HepG2 (cell line): ENCODE results near the gene IRF2. TPM values are rescaled to one million over a fixed set of nuclear protein-coding genes. Genes with fewer than 3 reads are reported as not detected.

ENCODE experiments used
- HNF4A ChIP-seq: sonication (generic); formaldehyde crosslinking; IDR thresholded peaks from 2 replicates; pipeline ENCODE4 v1.4.0; 2020; ENCODE audit warnings: missing genetic modification reagents
- HOMEZ ChIP-seq: IDR thresholded peaks from 2 replicates; pipeline ENCODE4 v1.6.1; 2016; ENCODE audit warnings: low read depth
- IKZF1 ChIP-seq: fragments of 450-650 bp; IDR thresholded peaks from 2 replicates; pipeline ENCODE4 v1.7.1; 2016
- KAT8 ChIP-seq: IDR thresholded peaks from 2 replicates; pipeline ENCODE4 v1.6.1; 2016; ENCODE audit warnings: missing genetic modification reagents, missing compliant biosample characterization
- KDM5A ChIP-seq: fragments of 200-600 bp; sonication (generic); IDR thresholded peaks from 2 replicates; pipeline ENCODE4 v1.7.0; 2018; ENCODE audit warnings: antibody characterized with exemption, mild to moderate bottlenecking, low read length, borderline replicate concordance
- MYC ChIP-seq: sonication (generic); formaldehyde crosslinking; IDR thresholded peaks from 2 replicates; pipeline ENCODE4 v1.9.0; 2021; ENCODE audit warnings: missing genetic modification reagents, borderline replicate concordance
- PHF8 ChIP-seq: sonication (generic); formaldehyde crosslinking; IDR thresholded peaks from 2 replicates; pipeline ENCODE4 v1.5.0; 2020; ENCODE audit warnings: missing genetic modification reagents
- POGK ChIP-seq: sonication (generic); formaldehyde crosslinking; conservative IDR thresholded peaks from 2 replicates; pipeline ENCODE4 v1.8.0; 2022; ENCODE audit warnings: mild to moderate bottlenecking, moderate library complexity, missing genetic modification reagents
- RAD51 ChIP-seq: fragments of 450-650 bp; IDR thresholded peaks from 2 replicates; pipeline ENCODE4 v1.6.1; 2016; ENCODE audit warnings: borderline replicate concordance
- TMF1 ChIP-seq: sonication (generic); formaldehyde crosslinking; IDR thresholded peaks from 2 replicates; pipeline ENCODE4 v1.8.1; 2022; ENCODE audit warnings: low read depth, missing genetic modification reagents
- ZBTB44 ChIP-seq: sonication (generic); formaldehyde crosslinking; IDR thresholded peaks from 2 replicates; pipeline ENCODE4 v1.4.0; 2020; ENCODE audit warnings: missing genetic modification reagents
- ZBTB8A ChIP-seq: sonication (generic); formaldehyde crosslinking; IDR thresholded peaks from 2 replicates; pipeline ENCODE4 v1.4.0; 2020; ENCODE audit warnings: mild to moderate bottlenecking, low read depth, missing genetic modification reagents, borderline replicate concordance
- ZNF20 ChIP-seq: sonication (generic); formaldehyde crosslinking; IDR thresholded peaks from 2 replicates; pipeline ENCODE4 v1.4.0; 2020; ENCODE audit warnings: mild to moderate bottlenecking, moderate library complexity, missing genetic modification reagents
- ZNF205 ChIP-seq: IDR thresholded peaks from 2 replicates; pipeline ENCODE4 v1.6.1; 2018; ENCODE audit warnings: missing biosample characterization, missing genetic modification reagents
- ZNF234 ChIP-seq: sonication (generic); formaldehyde crosslinking; conservative IDR thresholded peaks from 2 replicates; pipeline ENCODE4 v1.5.1; 2020; ENCODE audit warnings: mild to moderate bottlenecking, missing genetic modification reagents
- ZNF264 ChIP-seq: sonication (generic); formaldehyde crosslinking; IDR thresholded peaks from 2 replicates; pipeline ENCODE4 v1.4.0; 2020; ENCODE audit warnings: missing genetic modification reagents
- ZNF512B ChIP-seq: sonication (generic); formaldehyde crosslinking; IDR thresholded peaks from 2 replicates; pipeline ENCODE4 v1.5.1; 2020; ENCODE audit warnings: missing genetic modification reagents, mild to moderate bottlenecking, borderline replicate concordance
- ZNF577 ChIP-seq: sonication (generic); formaldehyde crosslinking; IDR thresholded peaks from 2 replicates; pipeline ENCODE4 v1.4.0; 2020; ENCODE audit warnings: mild to moderate bottlenecking, low read depth, missing genetic modification reagents, borderline replicate concordance
- ZNF672 ChIP-seq: sonication (generic); formaldehyde crosslinking; IDR thresholded peaks from 2 replicates; pipeline ENCODE4 v1.8.1; 2022; ENCODE audit warnings: missing genetic modification reagents
- ZNF746 ChIP-seq: sonication (generic); formaldehyde crosslinking; IDR thresholded peaks from 2 replicates; pipeline ENCODE4 v1.8.0; 2022; ENCODE audit warnings: mild to moderate bottlenecking, missing genetic modification reagents
- ZSCAN22 ChIP-seq: sonication (generic); formaldehyde crosslinking; IDR thresholded peaks from 2 replicates; pipeline ENCODE4 v1.4.0; 2020; ENCODE audit warnings: mild to moderate bottlenecking, missing genetic modification reagents
- polyA plus RNA-seq, 8 experiments: library from polyadenylated mRNA; depleted of rRNA in 3 of 8; stranded (reverse) in 7 of 8; unstranded in 1 of 8; fragments of >200 nt; fragmentation: Illumina TruSeq in 4 of 8; extraction: Trizol in 4 of 8; gene quantifications; 2 replicates each; pipeline versions ENCODE4 v1.2.1 to v1.2.3, GENCODE V29; 2011 to 2016; ENCODE audit warnings: low read depth in 4 of 8, missing spikeins in 1 of 8, mixed read lengths in 1 of 8; ENCODE audit not compliant: insufficient read depth in 1 of 8
- total RNA-seq, 5 experiments: library from RNA; depleted of rRNA; stranded (reverse); fragments of >200 nt; fragmentation: Illumina TruSeq; extraction: Trizol; gene quantifications; 2 replicates each; pipeline ENCODE4 v1.2.3, GENCODE V29; 2016; ENCODE audit warnings: low read depth in 1 of 5
- TF ChIP-seq, protein P1 (sequence below): sonication (generic); formaldehyde crosslinking; conservative IDR thresholded peaks from 2 replicates; pipeline ENCODE4 v1.4.0; 2020; ENCODE audit warnings: missing genetic modification reagents

Gene IRF2
- total and polyA plus RNA-seq, 2 of the 13 experiments (the other 11 are each of a cell fraction or from before 2014, with no cell fraction given): 15.5 to 28.8 TPM

- TF ChIP-seq, protein P1, sequence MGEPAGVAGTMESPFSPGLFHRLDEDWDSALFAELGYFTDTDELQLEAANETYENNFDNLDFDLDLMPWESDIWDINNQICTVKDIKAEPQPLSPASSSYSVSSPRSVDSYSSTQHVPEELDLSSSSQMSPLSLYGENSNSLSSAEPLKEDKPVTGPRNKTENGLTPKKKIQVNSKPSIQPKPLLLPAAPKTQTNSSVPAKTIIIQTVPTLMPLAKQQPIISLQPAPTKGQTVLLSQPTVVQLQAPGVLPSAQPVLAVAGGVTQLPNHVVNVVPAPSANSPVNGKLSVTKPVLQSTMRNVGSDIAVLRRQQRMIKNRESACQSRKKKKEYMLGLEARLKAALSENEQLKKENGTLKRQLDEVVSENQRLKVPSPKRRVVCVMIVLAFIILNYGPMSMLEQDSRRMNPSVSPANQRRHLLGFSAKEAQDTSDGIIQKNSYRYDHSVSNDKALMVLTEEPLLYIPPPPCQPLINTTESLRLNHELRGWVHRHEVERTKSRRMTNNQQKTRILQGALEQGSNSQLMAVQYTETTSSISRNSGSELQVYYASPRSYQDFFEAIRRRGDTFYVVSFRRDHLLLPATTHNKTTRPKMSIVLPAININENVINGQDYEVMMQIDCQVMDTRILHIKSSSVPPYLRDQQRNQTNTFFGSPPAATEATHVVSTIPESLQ (CRISPR knock-in tag): no peak
- TF ChIP-seq ZNF672 (no peak), HOMEZ (CRISPR knock-in tag) (peak; percentile 87; the same call in 1 of the 2 replicates), ZNF205 (CRISPR knock-in tag) (no peak), ZNF264 (no peak), PHF8 (no peak), ZNF234 (no peak), ZSCAN22 (CRISPR knock-in tag) (no peak), IKZF1 (no peak), KDM5A (no peak), ZBTB44 (no peak), POGK (CRISPR knock-in tag) (no peak), RAD51 (no peak), MYC (CRISPR knock-in tag) (no peak; the same call in 1 of the 2 replicates), TMF1 (no peak), KAT8 (CRISPR knock-in tag) (0 out of 2 replicates have a peak, but pooled peaks have one; percentile 44), ZNF577 (no peak), ZBTB8A (no peak), HNF4A (CRISPR knock-in tag) (peak; percentile 47), ZNF20 (CRISPR knock-in tag) (no peak), ZNF512B (CRISPR knock-in tag) (no peak), ZNF746 (CRISPR knock-in tag) (no peak; the same call in 1 of the 2 replicates)
Measured at GRCh38 chr4:184434021-184434420, 40.3 kb downstream of the IRF2 start (continued).
